Psoas muscle (tissue), 8 donors: ENCODE results near the gene CCDC88C. TPM values are rescaled to one million over a fixed set of nuclear protein-coding genes. Genes with fewer than 3 reads are reported as not detected.
"Not testable (repeated sequence)": the region's sequence is repeated elsewhere in the genome, so short reads cannot be mapped to it uniquely, and the experiment has no call there.

ENCODE experiments used
- ATAC-seq, 4 donors: fragments of 200-7000 bp; cut with Tn5 transposase; one replicate each; pipeline ENCODE4 v1.9.1; 2020; ENCODE audit warnings: moderate library complexity in 3 of 4, mild to moderate bottlenecking in 2 of 4
- DNase-seq, 2 donors: peaks; one replicate each; pipeline ENCODE4 v3.0.0-alpha.2; 2020
- H3K27ac ChIP-seq: fragments of 200-600 bp; one replicate; pipeline ENCODE4 v1.8.0; 2022
- H3K27me3 ChIP-seq, 3 donors: fragments of 200-600 bp in 1 of 3; one replicate each; pipeline versions ENCODE4 v1.6.1 to v1.8.0; 2013 to 2022; ENCODE audit warnings: low read length in 2 of 3, mild to moderate bottlenecking in 2 of 3, moderate library complexity in 1 of 3; ENCODE audit not compliant: insufficient read depth in 3 of 3
- H3K36me3 ChIP-seq, 2 donors: fragments of 200-600 bp in 1 of 2; one replicate each; pipeline versions ENCODE4 v1.6.1 to v1.8.0; 2013 to 2022; ENCODE audit warnings: low read depth in 1 of 2, mild to moderate bottlenecking in 1 of 2, moderate library complexity in 1 of 2; ENCODE audit not compliant: insufficient read depth in 1 of 2
- H3K4me1 ChIP-seq: fragments of 200-600 bp; one replicate; pipeline ENCODE4 v1.8.0; 2022
- H3K4me3 ChIP-seq: fragments of 200-600 bp; one replicate; pipeline ENCODE4 v1.8.0; 2022; ENCODE audit warnings: mild to moderate bottlenecking
- H3K9me3 ChIP-seq: fragments of 200-600 bp; one replicate; pipeline ENCODE4 v1.8.0; 2022
- WGBS, 3 donors: extraction: QIAGEN DNeasy Blood & Tissue Kit; methylation state at CpG; one replicate each; pipeline versions ENCODE4 v1.1.6 to v1.1.7; 2013; 5-methylcytosine and 5-hydroxymethylcytosine counted together
- intact Hi-C, 2 donors: fragments of 100-400 bp; cut with DNase I; formaldehyde crosslinking; loops; one replicate each; pipeline versions ENCODE4 v1.11.0 to v1.14.2; 2022
- polyA plus RNA-seq, 3 donors: library from polyadenylated mRNA; stranded (reverse); fragments of 200-250 nt; gene quantifications; one replicate each; pipeline ENCODE4 v1.2.3, GENCODE V29; 2013
- total RNA-seq, 4 donors: library from RNA; stranded (reverse); fragmentation: NEBNext Ultra II Directional in 2 of 4; extraction: Animal tissue kit (Norgen Biotek cat#: 25700) in 2 of 4; gene quantifications; one replicate each; pipeline versions ENCODE4 v1.2.1 to v1.2.4, GENCODE V29; 2021 to 2023
- TF ChIP-seq, protein P1 (sequence below): fragments of 200-600 bp; IDR thresholded peaks from one replicate; pipeline ENCODE4 v1.8.0; 2022; ENCODE audit warnings: antibody characterized with exemption
- donor health status: healthy with polysubstance abuse.
- donor health status: DM: no; HTN: no; CAD: no; lungs with moderate emphysema.
- donor health status: Bipolar disorder and iron deficiency.
- donor health status: healthy.
- donor health status: DM: yes; HTN: yes; CAD: no.
- donor health status: DM: no; HTN: no; CAD: no.
- donor health status: DM: no; HTN: no; CAD: no.
- donor health status: DM: yes; HTN: yes; CAD: no.

Gene CCDC88C
- total and polyA plus RNA-seq, 7 donors = 0.49 to 3.9 (median 2.4) TPM

DNA sequence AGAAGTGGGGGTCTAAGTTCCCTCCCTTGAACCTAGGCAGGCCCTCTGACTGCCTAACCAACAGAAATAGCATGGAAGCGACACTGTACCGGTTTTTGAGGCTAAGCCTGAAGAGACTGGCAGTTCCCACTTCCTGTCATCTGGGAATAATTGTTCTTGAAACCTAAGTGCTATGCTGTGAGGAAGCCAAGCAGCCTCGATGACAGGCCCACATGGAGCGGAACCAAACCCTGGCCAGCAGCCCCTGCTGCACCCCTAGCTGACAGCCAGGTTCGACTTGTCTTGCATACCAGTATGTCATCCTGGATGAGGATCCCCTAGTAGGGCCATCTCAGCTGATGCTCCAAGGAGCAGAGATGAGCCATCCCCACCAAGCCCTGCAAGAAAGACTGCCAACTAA lies 166.7 kb downstream of the CCDC88C start:
- TF ChIP-seq, protein P1, sequence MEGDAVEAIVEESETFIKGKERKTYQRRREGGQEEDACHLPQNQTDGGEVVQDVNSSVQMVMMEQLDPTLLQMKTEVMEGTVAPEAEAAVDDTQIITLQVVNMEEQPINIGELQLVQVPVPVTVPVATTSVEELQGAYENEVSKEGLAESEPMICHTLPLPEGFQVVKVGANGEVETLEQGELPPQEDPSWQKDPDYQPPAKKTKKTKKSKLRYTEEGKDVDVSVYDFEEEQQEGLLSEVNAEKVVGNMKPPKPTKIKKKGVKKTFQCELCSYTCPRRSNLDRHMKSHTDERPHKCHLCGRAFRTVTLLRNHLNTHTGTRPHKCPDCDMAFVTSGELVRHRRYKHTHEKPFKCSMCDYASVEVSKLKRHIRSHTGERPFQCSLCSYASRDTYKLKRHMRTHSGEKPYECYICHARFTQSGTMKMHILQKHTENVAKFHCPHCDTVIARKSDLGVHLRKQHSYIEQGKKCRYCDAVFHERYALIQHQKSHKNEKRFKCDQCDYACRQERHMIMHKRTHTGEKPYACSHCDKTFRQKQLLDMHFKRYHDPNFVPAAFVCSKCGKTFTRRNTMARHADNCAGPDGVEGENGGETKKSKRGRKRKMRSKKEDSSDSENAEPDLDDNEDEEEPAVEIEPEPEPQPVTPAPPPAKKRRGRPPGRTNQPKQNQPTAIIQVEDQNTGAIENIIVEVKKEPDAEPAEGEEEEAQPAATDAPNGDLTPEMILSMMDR = no peak
- H3K27me3 ChIP-seq = peaks cover 0 to 9% (median 0%) of the 10 kb centered on the region in 3 donors
- H3K4me3 ChIP-seq = no peak overlapping the region
- no peaks in the 10 kb centered on the region for H3K9me3 ChIP-seq
- 36 to 44% (median 38%) methylated on average over 5 of the region's 5 CpGs for WGBS, 3 donors
- intact Hi-C loops = no loop called here
- ATAC-seq = no peak
- no peak overlapping the region for H3K27ac ChIP-seq
- peaks cover 4% of the 10 kb centered on the region for H3K4me1 ChIP-seq
- peak in 1 of 2 donors; percentile 63 for DNase-seq
- H3K36me3 ChIP-seq = no peaks in the 10 kb centered on the region

DNA sequence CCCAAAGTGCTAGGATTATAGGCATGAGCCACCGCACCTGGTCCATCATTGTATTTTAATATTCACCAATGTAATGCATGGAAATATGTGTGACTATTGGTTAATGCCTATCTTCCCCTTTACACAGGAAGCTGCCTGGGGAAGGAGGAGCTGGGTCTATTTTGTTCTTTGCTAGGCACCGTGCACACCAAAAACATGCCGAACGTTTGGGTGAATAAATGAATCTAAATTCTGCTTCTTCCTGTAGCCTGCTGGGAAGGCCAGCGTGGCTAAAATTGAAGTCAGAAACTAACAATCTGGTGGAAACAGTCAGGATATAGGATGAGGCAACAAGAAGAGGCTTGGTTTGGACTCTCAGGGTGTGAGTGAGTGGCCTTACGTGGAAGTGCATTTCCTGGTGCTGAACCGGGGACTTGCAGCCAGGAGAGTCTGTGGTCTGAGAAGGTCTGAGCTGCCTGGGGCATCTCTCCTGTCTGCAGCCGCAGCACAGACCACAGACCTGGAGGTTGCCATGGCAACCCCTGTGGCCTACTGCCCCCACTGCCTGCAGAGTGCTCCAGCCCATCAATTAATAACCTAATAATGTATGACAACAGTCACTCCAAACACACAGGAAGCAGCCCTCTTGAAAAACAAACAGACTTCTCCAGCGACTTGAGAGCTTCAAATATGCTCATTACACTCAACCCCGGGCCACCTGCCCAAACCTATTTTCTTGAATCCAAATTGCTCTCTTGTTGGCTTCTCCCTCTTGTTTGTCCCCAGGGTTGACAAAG lies 167.6 kb downstream of the CCDC88C start:
- 73 to 80% (median 79%) methylated on average over 10 of the region's 10 CpGs for WGBS, 3 donors
- intact Hi-C loops = no loop called here
- no peak for ATAC-seq
- TF ChIP-seq, protein P1 = no peak
- Histone ChIP-seq H3K27ac (no peak overlapping the region), H3K4me3 (no peak overlapping the region), H3K27me3 (peaks cover 0 to 9% (median 0%) of the 10 kb centered on the region in 3 donors), H3K36me3 (no peaks in the 10 kb centered on the region), H3K4me1 (peaks cover 4% of the 10 kb centered on the region), H3K9me3 (no peaks in the 10 kb centered on the region)
- no peak for DNase-seq

DNA sequence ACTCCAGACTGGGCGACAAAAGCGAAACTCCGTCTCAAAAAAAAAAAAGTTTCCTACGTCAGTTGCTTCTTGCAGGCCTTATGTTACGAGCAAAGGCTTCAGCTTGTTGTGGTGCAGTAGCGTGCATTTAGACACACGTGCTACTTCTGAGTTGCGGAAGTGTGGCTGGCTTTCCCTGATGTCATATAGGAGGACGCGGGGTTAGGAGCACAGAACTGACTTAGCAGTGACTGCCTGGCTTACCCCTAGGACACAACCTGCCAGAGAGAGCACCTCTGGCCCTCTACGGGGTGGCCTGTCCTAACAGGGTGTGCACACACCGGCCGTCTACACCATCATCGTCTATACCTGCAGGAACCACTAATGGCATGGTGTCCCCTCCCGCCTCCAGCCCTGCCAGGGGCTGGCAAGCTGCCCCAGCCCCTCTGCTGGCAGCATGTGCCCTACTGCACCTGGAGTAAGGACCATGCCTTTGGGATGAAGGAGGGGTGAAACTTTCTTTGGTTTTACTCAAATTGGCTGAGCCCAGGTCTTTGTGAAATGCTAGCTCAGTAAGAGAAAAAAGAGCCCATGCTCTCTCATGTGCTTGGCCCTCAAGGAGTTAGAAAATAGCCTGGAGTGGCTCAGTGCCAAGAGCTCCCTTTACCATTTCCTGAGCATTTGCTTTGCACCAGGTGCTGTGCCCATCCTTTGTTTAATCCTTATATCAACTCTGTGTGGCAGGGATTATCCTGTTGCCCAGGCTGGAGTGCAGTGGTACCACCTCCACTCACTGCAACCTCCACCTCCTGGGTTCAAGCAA lies 171.4 kb downstream of the CCDC88C start:
- intact Hi-C loops = no loop called here
- Histone ChIP-seq H3K4me3 (no peak overlapping the region), H3K27ac (no peak overlapping the region), H3K36me3 (no peaks in the 10 kb centered on the region), H3K9me3 (no peaks in the 10 kb centered on the region), H3K27me3 (no peaks in the 10 kb centered on the region), H3K4me1 (no peaks in the 10 kb centered on the region)
- no peak for ATAC-seq
- no peak for DNase-seq
- TF ChIP-seq, protein P1 = no peak
- whole genome bisulfite sequencing, 3 donors = 90 to 94% (median 93%) methylated on average over 15 of the region's 15 CpGs

DNA sequence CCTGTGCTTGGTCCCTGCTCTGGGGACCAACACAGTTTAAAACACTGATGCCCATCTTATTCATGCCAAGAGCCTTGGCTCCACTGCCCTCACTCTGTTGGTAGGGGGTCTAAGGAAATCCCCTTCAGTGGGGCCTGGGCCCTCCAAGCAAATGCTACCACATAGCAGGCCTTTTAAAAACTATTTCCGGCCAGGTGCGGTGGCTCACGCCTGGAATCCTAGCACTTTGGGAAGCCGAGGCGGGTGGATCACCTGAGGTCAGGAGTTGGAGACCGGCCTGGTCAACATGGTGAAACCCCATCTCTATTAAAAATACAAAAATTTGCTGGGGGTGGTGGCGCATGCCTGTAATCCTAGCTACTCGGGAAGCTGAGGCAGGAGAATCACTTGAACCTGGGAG lies 172.0 kb downstream of the CCDC88C start:
- H3K9me3 ChIP-seq, H3K4me3 ChIP-seq, H3K27ac ChIP-seq, intact Hi-C loops, H3K36me3 ChIP-seq, ATAC-seq, DNase-seq, H3K4me1 ChIP-seq, H3K27me3 ChIP-seq: not testable (repeated sequence)
- 94 to 97% (median 96%) methylated on average over 8 of the region's 8 CpGs for WGBS, 3 donors

DNA sequence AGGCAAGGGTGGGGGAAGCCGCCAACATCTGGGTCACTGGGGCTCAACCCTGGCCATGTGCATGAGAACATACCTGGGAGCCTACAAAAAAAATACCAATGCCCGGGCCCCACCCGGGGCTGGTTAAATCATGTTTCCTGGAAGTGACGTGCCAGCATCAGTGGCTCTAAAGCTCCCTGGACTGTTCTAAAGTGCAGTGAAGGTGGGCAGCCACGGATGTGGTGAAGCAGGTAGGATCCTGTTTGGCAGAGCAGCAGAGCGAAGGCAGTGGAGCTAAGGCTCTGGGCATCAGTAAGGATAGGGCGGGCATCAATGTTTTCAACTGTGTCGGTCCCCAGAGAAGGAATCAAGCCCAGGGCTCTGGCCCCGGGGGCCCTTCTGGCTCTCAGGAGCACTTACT lies 172.6 kb downstream of the CCDC88C start:
- Histone ChIP-seq H3K9me3 (no peaks in the 10 kb centered on the region), H3K36me3 (no peaks in the 10 kb centered on the region), H3K27me3 (no peaks in the 10 kb centered on the region), H3K4me3 (no peak overlapping the region), H3K27ac (no peak overlapping the region), H3K4me1 (no peaks in the 10 kb centered on the region)
- intact Hi-C loops = no loop called here
- TF ChIP-seq, protein P1 = no peak
- 81 to 87% (median 84%) methylated on average over 9 of the region's 9 CpGs for WGBS, 3 donors
- ATAC-seq (no peak), DNase-seq (no peak)
